Lower lobe of right lung (tissue), 2 donors: Measurements from ENCODE around the gene PLD3. TPM values are rescaled to one million over a fixed set of nuclear protein-coding genes. Genes with fewer than 3 reads are reported as not detected.

Experiments
- ATAC-seq, 2 donors: fragments of 200-7000 bp; cut with Tn5 transposase; one replicate each; pipeline ENCODE4 v1.9.1; 2020 to 2022; ENCODE audit warnings: mild to moderate bottlenecking in 2 of 2, moderate library complexity in 2 of 2
- DNase-seq: peaks from one replicate; pipeline ENCODE4 v3.0.0-alpha.2; 2020
- H3K27ac ChIP-seq: fragments of 200-600 bp; one replicate; pipeline ENCODE4 v1.8.0; 2022
- H3K27me3 ChIP-seq: fragments of 200-600 bp; one replicate; pipeline ENCODE4 v1.8.0; 2022; ENCODE audit warnings: low read depth
- H3K36me3 ChIP-seq: fragments of 200-600 bp; one replicate; pipeline ENCODE4 v1.8.0; 2022; ENCODE audit warnings: mild to moderate bottlenecking
- H3K4me1 ChIP-seq: fragments of 200-600 bp; one replicate; pipeline ENCODE4 v1.8.0; 2022
- H3K4me3 ChIP-seq: fragments of 200-600 bp; one replicate; pipeline ENCODE4 v1.8.0; 2022; ENCODE audit warnings: mild to moderate bottlenecking
- H3K9me3 ChIP-seq: fragments of 200-600 bp; one replicate; pipeline ENCODE4 v1.8.0; 2022
- intact Hi-C: fragments of 100-400 bp; cut with DNase I; formaldehyde crosslinking; loops from one replicate; pipeline ENCODE4 v1.11.0; 2022
- total RNA-seq: library from RNA; stranded (reverse); fragmentation: NEBNext Ultra II Directional; extraction: Animal tissue kit (Norgen Biotek cat#: 25700); gene quantifications from one replicate; pipeline ENCODE4 v1.2.1, GENCODE V29; 2021
- TF ChIP-seq, protein P1 (sequence below): fragments of 200-600 bp; IDR thresholded peaks from one replicate; pipeline ENCODE4 v1.8.0; 2022; ENCODE audit warnings: antibody characterized with exemption, mild to moderate bottlenecking
- donor health status: DM: no; HTN: yes; CAD: no; lungs with severe emphysema.

Gene PLD3
- total RNA-seq, 1 donor from 2014 or later, result 355 TPM

DNA sequence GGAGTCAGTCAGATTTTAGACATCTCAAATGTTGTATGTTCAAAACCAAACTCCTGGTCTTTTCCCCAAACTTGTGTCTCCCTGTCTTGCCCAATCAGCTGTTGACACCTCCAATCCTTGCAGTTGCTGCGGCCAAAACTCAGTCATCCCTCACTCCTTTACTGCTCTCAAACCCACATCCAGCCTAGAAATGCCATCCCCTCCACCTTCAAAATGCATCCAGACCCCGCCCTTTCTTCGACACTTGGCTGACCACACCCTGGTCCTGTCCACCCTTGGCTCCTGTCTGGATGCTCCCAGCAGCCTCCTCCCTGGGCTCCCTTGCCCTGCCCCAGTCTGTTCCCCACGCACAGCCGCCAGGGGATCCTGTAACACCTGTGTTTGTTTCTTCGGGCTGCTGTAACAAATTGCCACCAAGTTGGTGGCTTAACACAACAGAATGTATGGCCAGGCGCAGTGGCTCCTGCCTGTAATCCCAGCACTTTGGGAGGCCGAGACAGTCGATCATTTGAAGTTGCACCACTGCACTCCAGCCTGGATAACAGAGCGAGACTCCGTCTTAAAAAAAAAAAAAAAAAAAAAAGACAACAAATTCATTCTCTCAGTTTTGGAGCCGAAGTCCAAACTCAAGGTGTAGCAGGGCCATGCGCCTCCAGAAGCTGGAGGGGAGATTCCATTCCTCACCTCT lies 11.7 kb downstream of the PLD3 start:
- H3K36me3 ChIP-seq, result peaks cover 10% of the 10 kb centered on the region
- peaks cover 47% of the 10 kb centered on the region for H3K4me1 ChIP-seq
- H3K27me3 ChIP-seq, result no peaks in the 10 kb centered on the region
- H3K9me3 ChIP-seq, result no peaks in the 10 kb centered on the region
- ATAC-seq, result no peak
- no peak for DNase-seq
- TF ChIP-seq, protein P1, sequence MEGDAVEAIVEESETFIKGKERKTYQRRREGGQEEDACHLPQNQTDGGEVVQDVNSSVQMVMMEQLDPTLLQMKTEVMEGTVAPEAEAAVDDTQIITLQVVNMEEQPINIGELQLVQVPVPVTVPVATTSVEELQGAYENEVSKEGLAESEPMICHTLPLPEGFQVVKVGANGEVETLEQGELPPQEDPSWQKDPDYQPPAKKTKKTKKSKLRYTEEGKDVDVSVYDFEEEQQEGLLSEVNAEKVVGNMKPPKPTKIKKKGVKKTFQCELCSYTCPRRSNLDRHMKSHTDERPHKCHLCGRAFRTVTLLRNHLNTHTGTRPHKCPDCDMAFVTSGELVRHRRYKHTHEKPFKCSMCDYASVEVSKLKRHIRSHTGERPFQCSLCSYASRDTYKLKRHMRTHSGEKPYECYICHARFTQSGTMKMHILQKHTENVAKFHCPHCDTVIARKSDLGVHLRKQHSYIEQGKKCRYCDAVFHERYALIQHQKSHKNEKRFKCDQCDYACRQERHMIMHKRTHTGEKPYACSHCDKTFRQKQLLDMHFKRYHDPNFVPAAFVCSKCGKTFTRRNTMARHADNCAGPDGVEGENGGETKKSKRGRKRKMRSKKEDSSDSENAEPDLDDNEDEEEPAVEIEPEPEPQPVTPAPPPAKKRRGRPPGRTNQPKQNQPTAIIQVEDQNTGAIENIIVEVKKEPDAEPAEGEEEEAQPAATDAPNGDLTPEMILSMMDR, result no peak
- H3K4me3 ChIP-seq, result no peak overlapping the region
- H3K27ac ChIP-seq, result no peak overlapping the region
- intact Hi-C loops, result no loop called here

DNA sequence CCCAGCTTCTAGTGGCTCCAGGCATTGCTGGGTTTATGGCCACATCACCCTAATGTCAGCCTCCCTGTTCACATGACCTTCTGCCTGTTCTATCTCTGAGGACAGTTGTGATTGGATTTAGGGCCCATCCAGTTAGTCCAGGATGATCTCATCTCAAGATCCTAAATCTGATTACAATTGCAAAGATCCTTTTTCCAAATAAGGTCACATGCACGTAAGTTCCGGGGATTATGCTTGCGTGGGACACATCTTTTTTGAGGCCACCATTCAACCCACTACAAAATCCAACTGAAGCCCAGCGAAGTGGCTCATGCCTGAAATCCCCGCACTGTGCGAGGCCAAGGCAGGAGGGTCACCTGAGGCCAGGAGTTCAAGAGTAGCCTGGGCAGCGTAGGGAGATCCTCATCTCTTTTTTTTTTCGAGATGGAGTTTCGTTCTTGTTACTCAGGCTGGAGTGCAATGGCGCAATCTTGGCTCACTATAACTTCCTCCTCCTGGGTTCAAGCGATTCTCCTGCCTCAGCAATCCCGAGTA lies 12.3 kb downstream of the PLD3 start:
- H3K4me3 ChIP-seq, result no peak overlapping the region
- H3K27me3 ChIP-seq, result no peaks in the 10 kb centered on the region
- H3K36me3 ChIP-seq, result peaks cover 10% of the 10 kb centered on the region
- H3K4me1 ChIP-seq, result peaks cover 51% of the 10 kb centered on the region
- no peaks in the 10 kb centered on the region for H3K9me3 ChIP-seq
- DNase-seq (peak; percentile 66), ATAC-seq (peak; percentile 54 to 57)
- H3K27ac ChIP-seq, result peak overlapping the region; percentile 34
- intact Hi-C loops, result no loop called here
- TF ChIP-seq, protein P1, result no peak

DNA sequence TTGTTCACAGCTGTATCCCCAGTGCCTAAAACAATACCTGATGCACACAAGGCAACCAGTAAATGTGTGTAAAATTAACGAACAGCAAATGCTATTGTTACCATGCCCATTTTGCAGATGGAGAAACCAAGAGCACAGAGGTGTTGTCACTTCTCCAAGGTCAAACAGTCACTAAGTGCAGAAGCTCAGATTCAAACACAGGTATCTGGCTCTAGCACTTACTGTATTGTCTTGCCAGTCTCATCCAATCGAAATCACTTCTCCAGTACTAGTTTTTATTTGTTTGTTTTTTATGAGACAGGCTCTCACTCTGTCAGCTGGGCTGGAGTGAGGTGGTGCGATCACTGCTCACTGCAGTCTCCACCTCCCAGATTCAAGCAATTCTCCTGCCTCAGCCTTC lies 13.7 kb downstream of the PLD3 start:
- no peak for ATAC-seq
- intact Hi-C loops, result no loop called here
- peaks cover 65% of the 10 kb centered on the region for H3K4me1 ChIP-seq
- TF ChIP-seq, protein P1, result no peak
- H3K4me3 ChIP-seq, result no peak overlapping the region
- no peaks in the 10 kb centered on the region for H3K9me3 ChIP-seq
- no peak for DNase-seq
- peaks cover 18% of the 10 kb centered on the region for H3K36me3 ChIP-seq
- H3K27me3 ChIP-seq, result no peaks in the 10 kb centered on the region
- H3K27ac ChIP-seq, result no peak overlapping the region

DNA sequence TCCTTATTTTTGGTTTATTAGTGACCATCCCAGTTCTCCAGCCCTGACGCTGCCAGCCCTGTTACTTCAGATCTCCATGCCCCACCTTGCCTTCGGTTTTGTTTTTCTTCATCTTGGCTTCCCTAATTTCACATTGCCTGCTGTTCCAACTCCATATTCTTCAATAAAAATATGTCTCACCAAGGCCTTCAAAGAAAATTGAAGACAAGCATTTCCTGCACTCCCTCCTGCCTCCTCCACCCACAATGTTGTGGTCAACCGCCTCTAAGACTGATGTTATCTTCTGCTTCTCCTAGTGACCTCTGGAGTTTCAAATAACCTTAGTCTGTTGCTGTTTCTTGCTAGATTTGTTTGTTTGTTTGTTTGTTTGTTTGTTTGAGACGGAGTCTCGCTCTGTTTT lies 14.6 kb downstream of the PLD3 start:
- Histone ChIP-seq H3K4me3 (no peak overlapping the region), H3K27ac (peak overlapping the region; percentile 46), H3K36me3 (peaks cover 24% of the 10 kb centered on the region), H3K9me3 (no peaks in the 10 kb centered on the region), H3K27me3 (no peaks in the 10 kb centered on the region), H3K4me1 (peaks cover 69% of the 10 kb centered on the region)
- intact Hi-C loops, result no loop called here
- TF ChIP-seq, protein P1, result no peak
- ATAC-seq (no peak), DNase-seq (no peak)

DNA sequence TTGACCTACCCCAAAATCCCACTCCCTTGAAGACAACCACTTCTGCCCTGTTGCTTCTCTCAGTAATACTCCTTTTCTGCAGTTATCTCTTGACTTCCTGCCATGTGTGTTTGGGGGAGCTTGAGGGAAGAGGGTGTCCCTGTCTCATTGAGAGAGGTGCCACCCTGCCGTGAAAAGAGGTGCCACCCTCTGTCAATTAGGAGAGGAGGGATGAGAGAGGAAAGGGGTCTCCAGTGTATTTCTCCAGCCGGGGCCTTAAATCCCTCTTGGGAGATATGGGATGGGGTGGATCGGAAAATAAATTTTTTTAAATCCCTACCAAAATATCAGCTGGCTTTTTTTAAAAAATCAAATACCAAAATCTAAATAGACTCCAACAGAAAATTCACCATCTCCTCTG lies 16.5 kb downstream of the PLD3 start:
- H3K27ac ChIP-seq, result no peak overlapping the region
- H3K9me3 ChIP-seq, result no peaks in the 10 kb centered on the region
- DNase-seq, result no peak
- TF ChIP-seq, protein P1, result no peak
- H3K36me3 ChIP-seq, result peaks cover 36% of the 10 kb centered on the region
- H3K4me3 ChIP-seq, result peak overlapping the region; percentile 49
- H3K27me3 ChIP-seq, result no peaks in the 10 kb centered on the region
- H3K4me1 ChIP-seq, result peaks cover 53% of the 10 kb centered on the region
- intact Hi-C loops, result no loop called here
- ATAC-seq, result no peak
